ENCODE data around the gene HIF1AN. TPM values are rescaled to one million over a fixed set of nuclear protein-coding genes. Genes with fewer than 3 reads are reported as not detected.
"Not testable (repeated sequence)": the region's sequence is repeated elsewhere in the genome, so short reads cannot be mapped to it uniquely, and the experiment has no call there.

Gene HIF1AN
- total RNA-seq, 1 donor from 2014 or later: 46.5 TPM

DNA sequence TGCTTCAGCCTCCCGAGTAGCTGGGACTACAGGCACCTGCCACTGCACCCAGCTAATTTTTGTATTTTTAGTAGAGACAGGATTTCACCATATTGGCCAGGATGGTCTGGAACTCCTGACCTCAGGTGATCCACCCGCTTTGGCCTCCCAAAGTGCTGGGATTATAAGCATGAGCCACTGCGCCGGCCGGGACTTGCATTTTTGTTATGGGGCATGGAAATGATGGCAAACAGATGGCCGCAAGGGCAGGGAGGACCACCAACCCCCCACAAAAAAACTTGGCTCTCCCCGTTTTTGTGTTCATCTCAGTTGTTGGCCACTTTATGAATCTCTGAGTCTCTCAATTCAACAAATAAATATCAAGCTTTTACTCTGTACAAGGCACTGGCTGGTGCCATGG is 39.4 kb downstream of the HIF1AN start:
- DNase-seq (ENCODE audit: low spot score); H3K9me3 Mint-ChIP-seq; intact Hi-C loops (cut with micrococcal nuclease); H3K4me1 Mint-ChIP-seq (ENCODE audit: low read depth); H3K27ac Mint-ChIP-seq; H3K4me3 Mint-ChIP-seq; H3K36me3 Mint-ChIP-seq (ENCODE audit: low read depth): not testable (repeated sequence)
- H3K27me3 Mint-ChIP-seq (ENCODE audit: insufficient read depth): peaks cover 22% of the 10 kb centered on the region

DNA sequence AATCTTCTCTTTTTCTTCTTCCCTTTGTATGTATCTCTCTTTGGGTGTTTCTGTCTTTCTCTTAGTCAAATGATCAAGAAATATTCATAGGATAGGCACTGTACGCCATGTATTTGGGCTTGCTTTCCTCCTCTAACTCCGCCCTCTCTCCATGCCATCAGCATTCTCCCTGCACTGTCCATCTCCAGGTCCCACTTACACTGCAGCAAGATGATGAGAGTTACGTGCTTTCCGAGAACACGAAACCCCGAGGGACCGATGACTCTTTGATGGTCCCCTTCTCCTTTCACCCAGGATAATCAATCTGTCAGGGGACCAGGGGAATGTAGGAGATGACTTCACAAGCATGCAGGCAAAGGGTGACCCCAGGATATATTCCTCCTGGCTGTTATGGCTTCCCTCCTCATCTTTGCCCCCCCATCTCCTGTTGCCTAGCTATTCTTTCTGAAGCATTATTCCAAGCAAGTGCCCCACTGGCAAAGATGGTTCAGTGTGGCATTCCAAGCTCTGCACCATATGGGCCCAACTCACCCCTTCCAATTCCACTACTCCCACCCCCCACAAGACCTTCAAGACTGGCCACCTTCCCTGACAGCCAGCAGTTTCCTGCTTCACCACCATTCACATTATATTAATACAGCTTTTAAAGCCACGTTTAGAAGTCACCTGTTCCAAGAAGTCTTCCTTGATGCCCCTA is 40.0 kb downstream of the HIF1AN start:
- Mint-ChIP-seq H3K4me3 (no peak overlapping the region), H3K4me1 (ENCODE audit: low read depth) (no peaks in the 10 kb centered on the region), H3K27me3 (ENCODE audit: insufficient read depth) (peaks cover 23% of the 10 kb centered on the region), H3K9me3 (no peaks in the 10 kb centered on the region), H3K36me3 (ENCODE audit: low read depth) (no peaks in the 10 kb centered on the region), H3K27ac (no peak overlapping the region)
- no peak for DNase-seq (ENCODE audit: low spot score)
- intact Hi-C loops (cut with micrococcal nuclease): no loop called here

DNA sequence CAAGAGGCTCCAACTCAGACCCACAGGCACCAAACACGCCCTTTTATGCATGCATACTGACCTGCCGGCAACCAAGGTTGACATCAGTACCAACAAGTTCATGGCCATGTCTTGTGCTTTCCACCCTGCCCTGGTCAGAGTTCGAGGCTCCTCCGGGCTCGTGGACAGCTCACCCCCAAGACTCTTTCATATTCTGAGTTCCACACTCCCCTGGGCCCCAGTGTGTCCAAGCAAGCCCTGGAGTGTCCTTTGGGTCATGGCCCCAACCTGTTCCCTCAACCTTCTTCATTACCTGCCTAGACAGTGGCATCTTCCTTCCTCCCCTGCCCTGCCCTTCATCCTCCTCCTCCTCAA is 40.5 kb downstream of the HIF1AN start:
- Mint-ChIP-seq H3K27me3 (ENCODE audit: insufficient read depth) (peaks cover 27% of the 10 kb centered on the region), H3K27ac (no peak overlapping the region), H3K4me3 (no peak overlapping the region), H3K9me3 (no peaks in the 10 kb centered on the region), H3K36me3 (ENCODE audit: low read depth) (no peaks in the 10 kb centered on the region), H3K4me1 (ENCODE audit: low read depth) (no peaks in the 10 kb centered on the region)
- no peak for DNase-seq (ENCODE audit: low spot score)
- intact Hi-C loops (cut with micrococcal nuclease): no loop called here

DNA sequence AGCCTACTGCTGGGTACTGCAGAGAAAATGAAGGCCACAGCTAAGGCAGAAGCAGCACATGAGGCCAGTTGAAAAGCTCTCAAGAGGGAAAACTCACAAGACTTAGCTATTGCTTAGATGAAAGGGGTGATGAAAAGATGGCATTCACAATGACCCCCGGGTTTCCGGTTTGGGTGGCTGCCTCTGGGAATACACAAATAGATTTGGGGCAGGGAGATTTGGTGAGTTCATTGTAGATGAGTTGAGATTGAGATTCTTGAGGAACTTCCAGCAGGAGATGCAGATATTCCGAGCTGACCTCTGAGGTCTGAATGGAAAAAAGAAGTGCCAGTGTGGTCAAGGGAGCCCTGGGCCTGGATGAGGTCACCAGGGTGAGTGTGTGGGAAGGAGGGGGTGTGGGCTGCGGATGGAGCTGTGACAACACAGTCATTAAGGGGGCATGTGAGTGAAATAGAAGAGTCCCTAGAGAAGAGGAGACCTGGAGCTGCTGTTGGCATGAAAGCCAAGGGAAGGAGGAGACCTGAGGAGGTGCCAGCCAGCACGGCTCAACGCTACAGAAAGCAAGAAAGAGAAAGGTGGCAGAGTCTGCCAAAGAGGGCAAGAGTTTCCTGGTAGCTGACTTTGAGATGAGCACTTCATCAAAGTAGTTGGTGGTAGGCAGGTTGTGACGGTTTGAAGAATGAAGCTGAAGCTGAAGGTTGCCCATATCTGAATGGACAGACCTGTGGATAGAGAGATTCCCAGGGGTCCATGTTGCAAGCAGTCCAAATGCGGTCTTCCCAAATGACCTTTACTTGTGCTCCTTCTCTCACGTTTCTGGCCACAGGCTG is 43.7 kb downstream of the HIF1AN start:
- Mint-ChIP-seq H3K27me3 (ENCODE audit: insufficient read depth) (peaks cover 33% of the 10 kb centered on the region), H3K27ac (no peak overlapping the region), H3K9me3 (no peaks in the 10 kb centered on the region), H3K4me1 (ENCODE audit: low read depth) (no peaks in the 10 kb centered on the region), H3K4me3 (no peak overlapping the region), H3K36me3 (ENCODE audit: low read depth) (no peaks in the 10 kb centered on the region)
- intact Hi-C loops (cut with micrococcal nuclease): no loop called here
- DNase-seq (ENCODE audit: low spot score): no peak

DNA sequence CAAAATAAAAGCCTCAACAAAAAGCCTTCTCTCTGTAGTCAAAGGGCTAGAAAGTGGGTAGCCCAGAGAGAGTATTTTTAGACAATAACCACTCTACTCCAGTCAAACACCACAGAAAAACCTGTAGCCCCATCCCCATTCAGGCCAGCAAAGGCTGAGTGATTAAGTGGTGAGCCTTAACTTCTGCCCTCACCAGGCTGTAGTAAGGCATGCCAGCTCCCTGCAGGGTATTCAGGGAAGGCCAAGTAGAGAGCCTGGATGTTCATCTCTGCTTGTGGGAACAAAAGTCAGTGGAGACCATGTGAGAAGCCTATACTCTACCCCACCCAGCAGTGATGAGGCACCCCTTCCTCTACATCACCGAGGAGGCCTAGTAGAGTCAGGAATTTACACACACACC is 51.2 kb downstream of the HIF1AN start:
- H3K9me3 Mint-ChIP-seq: no peaks in the 10 kb centered on the region
- H3K27me3 Mint-ChIP-seq (ENCODE audit: insufficient read depth): peaks cover 49% of the 10 kb centered on the region
- no peak overlapping the region for H3K27ac Mint-ChIP-seq
- no peak overlapping the region for H3K4me3 Mint-ChIP-seq
- intact Hi-C loops (cut with micrococcal nuclease): no loop called here
- H3K4me1 Mint-ChIP-seq (ENCODE audit: low read depth): no peaks in the 10 kb centered on the region
- DNase-seq (ENCODE audit: low spot score): no peak
- no peaks in the 10 kb centered on the region for H3K36me3 Mint-ChIP-seq (ENCODE audit: low read depth)

DNA sequence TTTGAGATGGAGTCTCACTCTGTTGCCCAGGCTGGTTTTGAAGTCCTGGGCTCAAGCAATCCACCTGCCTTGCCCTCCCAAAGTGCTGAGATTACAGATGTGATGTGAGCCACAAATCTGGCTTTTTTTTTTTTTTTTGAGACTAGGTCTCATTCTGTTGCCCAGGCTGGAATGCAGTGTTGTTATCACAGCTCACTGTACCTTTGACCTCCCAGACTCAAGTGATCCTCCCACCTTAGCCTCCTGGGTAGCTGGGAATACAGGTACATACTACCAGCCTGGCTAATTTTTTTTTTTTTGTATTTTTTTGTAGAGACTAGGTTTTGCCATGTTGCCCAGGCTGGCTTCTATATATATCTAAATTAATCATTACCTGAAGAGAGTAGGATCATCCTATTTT is 62.4 kb downstream of the HIF1AN start:
- no peak for DNase-seq (ENCODE audit: low spot score)
- Mint-ChIP-seq H3K27me3 (ENCODE audit: insufficient read depth) (peaks cover 16% of the 10 kb centered on the region), H3K9me3 (no peaks in the 10 kb centered on the region), H3K4me1 (ENCODE audit: low read depth) (no peaks in the 10 kb centered on the region), H3K4me3 (no peak overlapping the region), H3K36me3 (ENCODE audit: low read depth) (no peaks in the 10 kb centered on the region), H3K27ac (no peak overlapping the region)
- intact Hi-C loops (cut with micrococcal nuclease): no loop called here

DNA sequence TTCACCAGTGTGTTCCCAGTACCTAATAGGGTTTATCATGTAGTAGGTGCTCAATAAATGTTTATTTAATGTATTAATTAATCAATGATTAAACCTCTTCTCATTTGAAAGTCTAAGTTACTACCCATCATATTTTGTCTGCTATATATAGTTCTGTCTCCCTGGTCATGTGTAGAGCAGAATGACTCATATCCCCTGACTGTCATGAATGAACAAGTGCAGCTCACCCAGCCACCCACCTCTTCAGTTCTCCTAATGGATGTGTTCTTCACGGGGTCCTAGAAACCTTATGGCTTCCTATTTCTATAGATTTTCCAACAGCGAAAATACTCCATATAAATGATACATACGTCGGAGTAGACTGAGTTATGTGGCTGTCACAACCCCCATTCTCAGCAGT is 64.5 kb downstream of the HIF1AN start:
- Mint-ChIP-seq H3K27ac (no peak overlapping the region), H3K9me3 (no peaks in the 10 kb centered on the region), H3K36me3 (ENCODE audit: low read depth) (no peaks in the 10 kb centered on the region), H3K27me3 (ENCODE audit: insufficient read depth) (peaks cover 22% of the 10 kb centered on the region), H3K4me3 (no peak overlapping the region), H3K4me1 (ENCODE audit: low read depth) (no peaks in the 10 kb centered on the region)
- intact Hi-C loops (cut with micrococcal nuclease): no loop called here
- DNase-seq (ENCODE audit: low spot score): no peak

DNA sequence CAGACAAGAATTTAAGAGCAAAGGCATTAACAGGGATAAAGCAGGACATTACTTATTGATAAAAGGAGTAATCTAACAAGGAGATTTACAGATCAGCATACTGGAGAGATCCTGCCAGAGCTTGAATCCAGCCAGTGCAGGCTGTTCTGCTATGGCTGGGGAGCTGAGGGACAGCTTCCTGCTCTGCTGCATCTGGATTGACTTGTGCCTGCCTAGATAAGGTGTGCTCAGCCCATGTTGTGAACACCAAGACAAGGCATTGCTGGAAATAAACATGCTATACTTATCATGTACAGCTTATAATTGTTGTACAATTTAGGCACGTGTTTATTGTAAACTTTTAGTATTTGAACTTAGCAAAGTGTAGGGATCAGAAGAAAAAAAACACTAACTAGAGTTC is 71.7 kb downstream of the HIF1AN start:
- Mint-ChIP-seq H3K27ac (no peak overlapping the region), H3K36me3 (ENCODE audit: low read depth) (no peaks in the 10 kb centered on the region), H3K4me3 (no peak overlapping the region), H3K27me3 (ENCODE audit: insufficient read depth) (peaks cover 26% of the 10 kb centered on the region), H3K4me1 (ENCODE audit: low read depth) (no peaks in the 10 kb centered on the region), H3K9me3 (no peaks in the 10 kb centered on the region)
- DNase-seq (ENCODE audit: low spot score): no peak
- intact Hi-C loops (cut with micrococcal nuclease): no loop called here

Other genes starting within 250 kb of the HIF1AN start
- gene BLOC1S2, start 249.3 kb upstream of the HIF1AN start, total RNA-seq: 65.7 and 66.5 TPM in 2 replicates
- not detected in 2 replicates for gene PKD2L1, start 205.7 kb upstream of the HIF1AN start, total RNA-seq
- gene SCD, start 188.7 kb upstream of the HIF1AN start, total RNA-seq: 194 TPM in 2 replicates
- 0.10 and 0.24 TPM in 2 replicates for gene WNT8B, start 72.9 kb upstream of the HIF1AN start, total RNA-seq
- 42.3 and 50.5 TPM in 2 replicates for gene SEC31B, start 16.1 kb upstream of the HIF1AN start, total RNA-seq
- gene NDUFB8, start 6.1 kb upstream of the HIF1AN start, total RNA-seq: 292 and 304 TPM in 2 replicates
- gene PAX2, start 209.6 kb downstream of the HIF1AN start, total RNA-seq: not detected in 2 replicates

Data from activated T-helper 1 cell treated with anti-CD3 and anti-CD28 coated beads, Interleukin-12 subunit alpha, Interleukin-12 subunit beta, Interleukin-2, Interleukin-4 antibody, amounts not matched to agents 30 ng/mL and 10 ng/mL and 1 ng/mL, durations not matched to agents 14 hours and 24 hours and 36 hours (primary cell).